ENCODE results near the gene RTP5.

DNA sequence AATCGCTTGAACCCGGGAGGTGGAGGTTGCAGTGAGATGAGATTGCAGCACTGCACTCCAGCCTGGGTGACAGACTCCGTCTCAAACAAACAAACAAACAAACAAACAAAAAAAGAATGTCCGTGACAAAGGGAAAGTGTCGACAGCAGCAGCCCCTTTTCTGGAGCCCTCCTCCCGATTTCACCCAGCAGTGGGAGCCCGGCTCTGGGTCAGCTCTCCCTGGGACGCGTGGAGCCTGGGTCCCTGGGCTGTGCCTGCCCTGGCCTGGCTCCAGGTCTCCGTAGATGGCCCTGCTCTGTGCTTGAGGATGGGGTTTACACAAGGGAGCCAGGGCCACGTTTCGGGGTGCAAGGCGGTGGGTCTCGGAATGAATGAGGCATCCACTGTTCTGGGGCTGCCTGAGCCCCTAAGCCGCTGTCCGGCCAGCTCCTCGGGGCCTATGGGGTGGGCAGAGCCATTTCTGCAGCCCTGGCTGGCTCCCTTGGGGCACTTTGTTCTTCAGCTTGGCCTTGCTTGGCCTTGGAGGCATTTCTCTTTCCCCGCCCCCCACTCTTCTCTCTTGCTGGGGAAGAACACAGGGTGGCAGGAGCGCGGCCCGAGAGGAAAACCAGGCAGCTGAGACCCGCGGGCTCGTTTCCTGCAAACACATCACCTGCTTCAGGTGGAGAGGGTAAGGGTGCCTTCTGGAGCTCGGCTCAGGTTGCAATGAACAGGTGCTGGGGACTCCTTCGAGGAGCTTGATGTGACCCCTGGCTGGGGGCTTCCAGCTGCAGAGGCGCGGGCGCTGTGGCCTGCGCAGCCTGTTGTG, 29.1 kb downstream of the RTP5 start:
- TF ChIP-seq, protein P1, sequence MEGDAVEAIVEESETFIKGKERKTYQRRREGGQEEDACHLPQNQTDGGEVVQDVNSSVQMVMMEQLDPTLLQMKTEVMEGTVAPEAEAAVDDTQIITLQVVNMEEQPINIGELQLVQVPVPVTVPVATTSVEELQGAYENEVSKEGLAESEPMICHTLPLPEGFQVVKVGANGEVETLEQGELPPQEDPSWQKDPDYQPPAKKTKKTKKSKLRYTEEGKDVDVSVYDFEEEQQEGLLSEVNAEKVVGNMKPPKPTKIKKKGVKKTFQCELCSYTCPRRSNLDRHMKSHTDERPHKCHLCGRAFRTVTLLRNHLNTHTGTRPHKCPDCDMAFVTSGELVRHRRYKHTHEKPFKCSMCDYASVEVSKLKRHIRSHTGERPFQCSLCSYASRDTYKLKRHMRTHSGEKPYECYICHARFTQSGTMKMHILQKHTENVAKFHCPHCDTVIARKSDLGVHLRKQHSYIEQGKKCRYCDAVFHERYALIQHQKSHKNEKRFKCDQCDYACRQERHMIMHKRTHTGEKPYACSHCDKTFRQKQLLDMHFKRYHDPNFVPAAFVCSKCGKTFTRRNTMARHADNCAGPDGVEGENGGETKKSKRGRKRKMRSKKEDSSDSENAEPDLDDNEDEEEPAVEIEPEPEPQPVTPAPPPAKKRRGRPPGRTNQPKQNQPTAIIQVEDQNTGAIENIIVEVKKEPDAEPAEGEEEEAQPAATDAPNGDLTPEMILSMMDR (IDR thresholded peaks at IDR 0.05; ENCODE audit: borderline replicate concordance, extremely low read depth, low read length, poor library complexity, severe bottlenecking) = no peak
- TF ChIP-seq EZH2 (IDR thresholded peaks at IDR 0.05; ENCODE audit: borderline replicate concordance, low read depth, low read length, severe bottlenecking) = no peak
